Embryonic facial prominence (tissue), 1 donor: ENCODE results near the gene ERCC8.
"Not testable (repeated sequence)": the region's sequence is repeated elsewhere in the genome, so short reads cannot be mapped to it uniquely, and the experiment has no call there.

Experiments
- DNase-seq: peaks from one replicate; pipeline ENCODE4 v3.0.0-alpha.2; 2016; ENCODE audit errors: extremely low spot score

Gene ERCC8

GRCh38 chr5:60918466-60918865 lies 26.4 kb downstream of the ERCC8 start:
- no peak for DNase-seq

- no peak for DNase-seq
Observed at GRCh38 chr5:60916646-60917045, 28.2 kb downstream of the ERCC8 start.

- DNase-seq: no peak
Observed at GRCh38 chr5:60903356-60903755, 41.5 kb downstream of the ERCC8 start.

- DNase-seq: no peak
Observed at GRCh38 chr5:60896991-60897390, 47.9 kb downstream of the ERCC8 start.

GRCh38 chr5:60893521-60893920 lies 51.3 kb downstream of the ERCC8 start:
- DNase-seq: no peak

- no peak for DNase-seq
Observed at GRCh38 chr5:60891667-60892066, 53.2 kb downstream of the ERCC8 start.

- DNase-seq: no peak
Observed at GRCh38 chr5:60888359-60889061, 56.4 kb downstream of the ERCC8 start.

- DNase-seq: no peak
Observed at GRCh38 chr5:60887746-60888145, 57.1 kb downstream of the ERCC8 start.

GRCh38 chr5:60887096-60887495 lies 57.8 kb downstream of the ERCC8 start:
- DNase-seq: no peak

- no peak for DNase-seq
Observed at GRCh38 chr5:60886158-60886557, 58.7 kb downstream of the ERCC8 start.

- DNase-seq: no peak
Observed at GRCh38 chr5:60883229-60883628, 61.6 kb downstream of the ERCC8 start.

GRCh38 chr5:60872892-60873291 lies 72.0 kb downstream of the ERCC8 start:
- DNase-seq: no peak

GRCh38 chr5:60870857-60871256 lies 74.0 kb downstream of the ERCC8 start:
- DNase-seq: no peak

- DNase-seq: not testable (repeated sequence)
Observed at GRCh38 chr5:60860572-60860971, 84.3 kb downstream of the ERCC8 start.

GRCh38 chr5:60856066-60856465 lies 88.8 kb downstream of the ERCC8 start:
- DNase-seq: no peak

- no peak for DNase-seq
Observed at GRCh38 chr5:60852940-60853339, 91.9 kb downstream of the ERCC8 start.

GRCh38 chr5:60852317-60852716 lies 92.6 kb downstream of the ERCC8 start:
- DNase-seq: no peak

- no peak for DNase-seq
Observed at GRCh38 chr5:60851626-60852025, 93.2 kb downstream of the ERCC8 start.

GRCh38 chr5:60846298-60846697 lies 98.6 kb downstream of the ERCC8 start:
- DNase-seq: no peak

GRCh38 chr5:60843936-60844905 lies 100.6 kb downstream of the ERCC8 start, which contains the start of gene ELOVL7:
TSS of gene ELOVL7 (minus strand) at chr5:60844269. CDS start at chr5:60787397, 56,872 bp downstream.
- no peak for DNase-seq

GRCh38 chr5:60843386-60843935 lies 101.4 kb downstream of the ERCC8 start:
- DNase-seq: no peak

GRCh38 chr5:60842871-60843385 lies 101.9 kb downstream of the ERCC8 start:
- DNase-seq: no peak
